Measurements from ENCODE around the gene RIMBP2. TPM values are rescaled to one million over a fixed set of nuclear protein-coding genes. Genes with fewer than 3 reads are reported as not detected.

RIMBP2 gene
- total RNA-seq, 1 donor from 2014 or later = 0.09 TPM

- Histone ChIP-seq H3K27me3 (no peaks in the 10 kb centered on the region), H3K27ac (no peak overlapping the region), H3K36me3 (no peaks in the 10 kb centered on the region), H3K4me1 (no peaks in the 10 kb centered on the region), H3K9me3 (no peaks in the 10 kb centered on the region), H3K4me3 (no peak overlapping the region)
- no peak for DNase-seq
- intact Hi-C loops (cut with DNase I) = no loop called here
- TF ChIP-seq CTCF (IDR thresholded peaks at IDR 0.05) = no peak
- no peak for ATAC-seq
Measured at GRCh38 chr12:130639476-130640424, 76.3 kb downstream of the RIMBP2 start.

GRCh38 chr12:130636370-130636769 is 79.7 kb downstream of the RIMBP2 start:
- no peak overlapping the region for H3K4me3 ChIP-seq
- H3K36me3 ChIP-seq = no peaks in the 10 kb centered on the region
- DNase-seq = no peak
- no peaks in the 10 kb centered on the region for H3K4me1 ChIP-seq
- no peak for ATAC-seq
- intact Hi-C loops (cut with DNase I) = no loop called here
- H3K9me3 ChIP-seq = no peaks in the 10 kb centered on the region
- H3K27ac ChIP-seq = no peak overlapping the region
- peaks cover under 1% of the 10 kb centered on the region for H3K27me3 ChIP-seq
- TF ChIP-seq CTCF (IDR thresholded peaks at IDR 0.05) = no peak

DNA sequence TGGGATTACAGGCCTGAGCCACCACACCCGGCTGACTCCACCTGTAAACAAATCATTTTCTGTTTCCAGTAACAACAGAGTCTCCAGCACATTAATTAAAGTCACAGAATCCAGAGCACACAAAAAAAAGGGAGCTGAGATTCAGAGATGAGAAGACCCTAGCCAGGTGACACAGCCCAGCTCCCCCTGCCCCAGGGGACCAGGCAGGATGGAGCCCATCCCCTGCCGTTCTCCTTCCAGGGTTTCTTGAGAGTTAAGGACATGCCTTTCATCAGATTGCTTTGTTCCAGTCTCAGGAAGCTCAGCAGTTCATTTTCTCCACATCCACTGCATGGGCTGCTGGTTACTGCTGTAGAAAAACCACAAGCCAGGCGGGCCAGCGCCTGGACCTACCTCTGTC is 81.2 kb downstream of the RIMBP2 start:
- DNase-seq (no peak), ATAC-seq (no peak)
- Histone ChIP-seq H3K27ac (no peak overlapping the region), H3K27me3 (peaks cover 5% of the 10 kb centered on the region), H3K36me3 (no peaks in the 10 kb centered on the region), H3K9me3 (no peaks in the 10 kb centered on the region), H3K4me1 (no peaks in the 10 kb centered on the region), H3K4me3 (no peak overlapping the region)
- intact Hi-C loops (cut with DNase I) = no loop called here
- no peak for TF ChIP-seq CTCF (IDR thresholded peaks at IDR 0.05)

DNA sequence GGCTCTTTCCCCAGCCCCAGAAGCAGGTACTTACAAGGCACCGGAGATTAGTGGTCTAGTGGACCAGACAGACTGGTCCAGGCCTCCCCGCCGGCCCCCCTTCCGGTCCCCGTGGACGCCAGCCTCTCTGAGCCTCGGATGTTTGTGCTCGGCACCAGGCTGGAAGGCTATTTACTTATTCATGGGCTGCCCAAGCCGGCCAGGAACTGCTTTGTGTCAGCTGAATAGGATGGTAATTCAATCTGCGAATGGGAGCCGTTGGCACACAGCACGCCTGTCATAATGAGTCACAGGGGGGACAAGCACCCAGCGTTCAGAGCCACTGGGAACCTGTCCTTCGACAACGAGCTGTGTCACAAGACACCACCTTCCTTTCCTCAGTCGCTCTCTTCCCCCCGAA is 82.3 kb downstream of the RIMBP2 start:
- no peaks in the 10 kb centered on the region for H3K36me3 ChIP-seq
- TF ChIP-seq CTCF (IDR thresholded peaks at IDR 0.05) = no peak
- H3K4me3 ChIP-seq = no peak overlapping the region
- ATAC-seq = peak; percentile 52
- no peaks in the 10 kb centered on the region for H3K9me3 ChIP-seq
- no peaks in the 10 kb centered on the region for H3K4me1 ChIP-seq
- H3K27me3 ChIP-seq = peaks cover 5% of the 10 kb centered on the region
- H3K27ac ChIP-seq = no peak overlapping the region
- DNase-seq = peak; percentile 63
- intact Hi-C loops (cut with DNase I) = no loop called here

DNA sequence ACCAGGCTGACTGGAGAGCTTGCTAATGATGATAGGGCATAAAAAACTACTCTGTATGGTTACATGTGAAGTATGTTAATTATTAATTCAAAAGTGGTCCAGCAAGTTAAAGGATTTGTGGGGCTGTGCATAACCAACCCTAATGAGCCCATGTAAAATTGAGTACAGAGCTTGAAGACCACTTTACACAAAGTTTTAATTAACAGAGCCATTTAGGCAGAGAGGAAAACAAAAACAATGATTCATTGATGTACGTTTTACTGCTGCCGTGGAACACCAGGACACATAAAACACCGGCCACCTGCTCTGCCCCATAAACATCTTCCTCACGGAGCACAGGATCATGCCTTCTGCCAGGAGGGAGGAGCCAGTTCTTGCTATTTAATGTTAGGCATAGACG is 83.5 kb downstream of the RIMBP2 start:
- DNase-seq (peak; percentile 2), ATAC-seq (no peak)
- intact Hi-C loops (cut with DNase I) = no loop called here
- H3K4me3 ChIP-seq = no peak overlapping the region
- no peaks in the 10 kb centered on the region for H3K9me3 ChIP-seq
- no peak overlapping the region for H3K27ac ChIP-seq
- H3K4me1 ChIP-seq = no peaks in the 10 kb centered on the region
- H3K36me3 ChIP-seq = no peaks in the 10 kb centered on the region
- TF ChIP-seq CTCF (IDR thresholded peaks at IDR 0.05) = no peak
- H3K27me3 ChIP-seq = peaks cover 5% of the 10 kb centered on the region
